H1 (cell line): ENCODE measurements around the gene LMOD2. TPM values are rescaled to one million over a fixed set of nuclear protein-coding genes. Genes with fewer than 3 reads are reported as not detected.

ENCODE experiments used
- CHD2 ChIP-seq: IDR thresholded peaks from 2 replicates; pipeline ENCODE4 v1.6.1; 2012; ENCODE audit warnings: low read length, improper control_type of control experiment
- EP300 ChIP-seq, 2 experiments: IDR thresholded peaks; 1 replicate in 1 of 2; 2 replicates in 1 of 2; pipeline ENCODE4 v1.6.1; 2011 to 2012; ENCODE audit warnings: low read depth in 2 of 2, low read length in 2 of 2, mild to moderate bottlenecking in 2 of 2, borderline replicate concordance in 1 of 2, inconsistent platforms in 1 of 2, moderate library complexity in 1 of 2
- HDAC2 ChIP-seq, 2 experiments: fragments of 300-600 bp in 1 of 2; sonication (generic) in 1 of 2; IDR thresholded peaks; 2 replicates each; pipeline ENCODE4 v1.6.1; 2011 to 2012; ENCODE audit warnings: low read depth in 2 of 2, low read length in 2 of 2, mild to moderate bottlenecking in 2 of 2, moderate library complexity in 2 of 2, borderline replicate concordance in 1 of 2, inconsistent platforms in 1 of 2
- RBBP5 ChIP-seq: IDR thresholded peaks from 2 replicates; pipeline ENCODE4 v1.7.1; 2012; ENCODE audit warnings: low read depth, mild to moderate bottlenecking, inconsistent platforms, low read length, moderate library complexity, borderline replicate concordance
- RNF2 ChIP-seq: fragments of 200-900, 300-1000 bp; sonication (generic); IDR thresholded peaks from 2 replicates; pipeline ENCODE4 v1.7.1; 2016; ENCODE audit warnings: borderline replicate concordance, low read depth, mild to moderate bottlenecking, antibody characterized with exemption, low read length; ENCODE audit not compliant: poor library complexity, severe bottlenecking; ENCODE audit errors: missing control alignments
- polyA plus RNA-seq, 7 experiments: library from polyadenylated mRNA; depleted of rRNA in 3 of 7; stranded (reverse) in 5 of 7; unstranded in 2 of 7; fragments of >200 nt in 5 of 7; fragments of 200-250 nt in 2 of 7; gene quantifications; 1 replicate in 5 of 7; 2 replicates in 1 of 7; 4 replicates in 1 of 7; pipeline versions ENCODE4 v1.2.1 to v1.2.3, GENCODE V29; 2011 to 2013; ENCODE audit warnings: missing spikeins in 2 of 7, mixed read lengths in 2 of 7
- total RNA-seq: library from RNA; stranded (reverse); fragmentation: NEBNext Ultra II Directional; extraction: Animal tissue kit (Norgen Biotek cat#: 25700); gene quantifications from 2 replicates; pipeline ENCODE4 v1.2.1, GENCODE V29; 2021
- TF ChIP-seq, protein P1 (sequence below): fragments of 300-600 bp; sonication (generic); IDR thresholded peaks from 2 replicates; pipeline ENCODE4 v1.7.1; 2012; ENCODE audit warnings: low read length, moderate library complexity, mild to moderate bottlenecking, inconsistent platforms; ENCODE audit not compliant: insufficient replicate concordance
- TF ChIP-seq, protein P2 (sequence below): IDR thresholded peaks from 2 replicates; pipeline ENCODE4 v1.6.1; 2012; ENCODE audit warnings: low read length, inconsistent platforms

LMOD2 gene
- total and polyA plus RNA-seq, 2 of the 8 experiments (the other 6 are each of a cell fraction or from before 2014, with no cell fraction given), result 0.03 to 0.22 TPM

DNA sequence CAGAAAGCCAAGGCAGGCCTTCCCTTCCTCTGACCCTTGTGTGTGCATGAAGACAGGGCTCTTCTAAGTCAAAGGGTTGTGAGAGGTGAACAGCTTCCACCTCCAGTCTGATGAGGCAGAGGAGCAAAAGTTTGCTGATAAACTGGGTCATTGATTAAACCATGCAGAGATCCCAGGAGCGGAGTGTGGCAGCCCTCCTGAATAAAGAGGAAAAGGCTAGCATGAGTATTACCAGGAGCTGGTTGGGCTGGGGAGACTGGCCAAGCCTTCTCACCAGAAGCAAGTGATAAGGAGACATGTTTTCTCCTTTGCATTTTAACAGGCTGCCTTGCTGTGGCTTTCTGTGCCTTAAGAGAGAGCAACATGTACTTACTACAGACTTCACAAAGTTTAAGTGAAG lies 10.2 kb downstream of the LMOD2 start (continued):
- TF ChIP-seq, protein P1, sequence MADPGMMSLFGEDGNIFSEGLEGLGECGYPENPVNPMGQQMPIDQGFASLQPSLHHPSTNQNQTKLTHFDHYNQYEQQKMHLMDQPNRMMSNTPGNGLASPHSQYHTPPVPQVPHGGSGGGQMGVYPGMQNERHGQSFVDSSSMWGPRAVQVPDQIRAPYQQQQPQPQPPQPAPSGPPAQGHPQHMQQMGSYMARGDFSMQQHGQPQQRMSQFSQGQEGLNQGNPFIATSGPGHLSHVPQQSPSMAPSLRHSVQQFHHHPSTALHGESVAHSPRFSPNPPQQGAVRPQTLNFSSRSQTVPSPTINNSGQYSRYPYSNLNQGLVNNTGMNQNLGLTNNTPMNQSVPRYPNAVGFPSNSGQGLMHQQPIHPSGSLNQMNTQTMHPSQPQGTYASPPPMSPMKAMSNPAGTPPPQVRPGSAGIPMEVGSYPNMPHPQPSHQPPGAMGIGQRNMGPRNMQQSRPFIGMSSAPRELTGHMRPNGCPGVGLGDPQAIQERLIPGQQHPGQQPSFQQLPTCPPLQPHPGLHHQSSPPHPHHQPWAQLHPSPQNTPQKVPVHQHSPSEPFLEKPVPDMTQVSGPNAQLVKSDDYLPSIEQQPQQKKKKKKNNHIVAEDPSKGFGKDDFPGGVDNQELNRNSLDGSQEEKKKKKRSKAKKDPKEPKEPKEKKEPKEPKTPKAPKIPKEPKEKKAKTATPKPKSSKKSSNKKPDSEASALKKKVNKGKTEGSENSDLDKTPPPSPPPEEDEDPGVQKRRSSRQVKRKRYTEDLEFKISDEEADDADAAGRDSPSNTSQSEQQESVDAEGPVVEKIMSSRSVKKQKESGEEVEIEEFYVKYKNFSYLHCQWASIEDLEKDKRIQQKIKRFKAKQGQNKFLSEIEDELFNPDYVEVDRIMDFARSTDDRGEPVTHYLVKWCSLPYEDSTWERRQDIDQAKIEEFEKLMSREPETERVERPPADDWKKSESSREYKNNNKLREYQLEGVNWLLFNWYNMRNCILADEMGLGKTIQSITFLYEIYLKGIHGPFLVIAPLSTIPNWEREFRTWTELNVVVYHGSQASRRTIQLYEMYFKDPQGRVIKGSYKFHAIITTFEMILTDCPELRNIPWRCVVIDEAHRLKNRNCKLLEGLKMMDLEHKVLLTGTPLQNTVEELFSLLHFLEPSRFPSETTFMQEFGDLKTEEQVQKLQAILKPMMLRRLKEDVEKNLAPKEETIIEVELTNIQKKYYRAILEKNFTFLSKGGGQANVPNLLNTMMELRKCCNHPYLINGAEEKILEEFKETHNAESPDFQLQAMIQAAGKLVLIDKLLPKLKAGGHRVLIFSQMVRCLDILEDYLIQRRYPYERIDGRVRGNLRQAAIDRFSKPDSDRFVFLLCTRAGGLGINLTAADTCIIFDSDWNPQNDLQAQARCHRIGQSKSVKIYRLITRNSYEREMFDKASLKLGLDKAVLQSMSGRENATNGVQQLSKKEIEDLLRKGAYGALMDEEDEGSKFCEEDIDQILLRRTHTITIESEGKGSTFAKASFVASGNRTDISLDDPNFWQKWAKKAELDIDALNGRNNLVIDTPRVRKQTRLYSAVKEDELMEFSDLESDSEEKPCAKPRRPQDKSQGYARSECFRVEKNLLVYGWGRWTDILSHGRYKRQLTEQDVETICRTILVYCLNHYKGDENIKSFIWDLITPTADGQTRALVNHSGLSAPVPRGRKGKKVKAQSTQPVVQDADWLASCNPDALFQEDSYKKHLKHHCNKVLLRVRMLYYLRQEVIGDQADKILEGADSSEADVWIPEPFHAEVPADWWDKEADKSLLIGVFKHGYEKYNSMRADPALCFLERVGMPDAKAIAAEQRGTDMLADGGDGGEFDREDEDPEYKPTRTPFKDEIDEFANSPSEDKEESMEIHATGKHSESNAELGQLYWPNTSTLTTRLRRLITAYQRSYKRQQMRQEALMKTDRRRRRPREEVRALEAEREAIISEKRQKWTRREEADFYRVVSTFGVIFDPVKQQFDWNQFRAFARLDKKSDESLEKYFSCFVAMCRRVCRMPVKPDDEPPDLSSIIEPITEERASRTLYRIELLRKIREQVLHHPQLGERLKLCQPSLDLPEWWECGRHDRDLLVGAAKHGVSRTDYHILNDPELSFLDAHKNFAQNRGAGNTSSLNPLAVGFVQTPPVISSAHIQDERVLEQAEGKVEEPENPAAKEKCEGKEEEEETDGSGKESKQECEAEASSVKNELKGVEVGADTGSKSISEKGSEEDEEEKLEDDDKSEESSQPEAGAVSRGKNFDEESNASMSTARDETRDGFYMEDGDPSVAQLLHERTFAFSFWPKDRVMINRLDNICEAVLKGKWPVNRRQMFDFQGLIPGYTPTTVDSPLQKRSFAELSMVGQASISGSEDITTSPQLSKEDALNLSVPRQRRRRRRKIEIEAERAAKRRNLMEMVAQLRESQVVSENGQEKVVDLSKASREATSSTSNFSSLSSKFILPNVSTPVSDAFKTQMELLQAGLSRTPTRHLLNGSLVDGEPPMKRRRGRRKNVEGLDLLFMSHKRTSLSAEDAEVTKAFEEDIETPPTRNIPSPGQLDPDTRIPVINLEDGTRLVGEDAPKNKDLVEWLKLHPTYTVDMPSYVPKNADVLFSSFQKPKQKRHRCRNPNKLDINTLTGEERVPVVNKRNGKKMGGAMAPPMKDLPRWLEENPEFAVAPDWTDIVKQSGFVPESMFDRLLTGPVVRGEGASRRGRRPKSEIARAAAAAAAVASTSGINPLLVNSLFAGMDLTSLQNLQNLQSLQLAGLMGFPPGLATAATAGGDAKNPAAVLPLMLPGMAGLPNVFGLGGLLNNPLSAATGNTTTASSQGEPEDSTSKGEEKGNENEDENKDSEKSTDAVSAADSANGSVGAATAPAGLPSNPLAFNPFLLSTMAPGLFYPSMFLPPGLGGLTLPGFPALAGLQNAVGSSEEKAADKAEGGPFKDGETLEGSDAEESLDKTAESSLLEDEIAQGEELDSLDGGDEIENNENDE, result no peak
- TF ChIP-seq RBBP5, result no peak
- no peak for TF ChIP-seq EP300 (IDR thresholded peaks at IDR 0.05; ENCODE audit: borderline replicate concordance in 1 of 2, low read depth in 2 of 2, low read length in 2 of 2)
- TF ChIP-seq RNF2, result no peak
- TF ChIP-seq, protein P2, sequence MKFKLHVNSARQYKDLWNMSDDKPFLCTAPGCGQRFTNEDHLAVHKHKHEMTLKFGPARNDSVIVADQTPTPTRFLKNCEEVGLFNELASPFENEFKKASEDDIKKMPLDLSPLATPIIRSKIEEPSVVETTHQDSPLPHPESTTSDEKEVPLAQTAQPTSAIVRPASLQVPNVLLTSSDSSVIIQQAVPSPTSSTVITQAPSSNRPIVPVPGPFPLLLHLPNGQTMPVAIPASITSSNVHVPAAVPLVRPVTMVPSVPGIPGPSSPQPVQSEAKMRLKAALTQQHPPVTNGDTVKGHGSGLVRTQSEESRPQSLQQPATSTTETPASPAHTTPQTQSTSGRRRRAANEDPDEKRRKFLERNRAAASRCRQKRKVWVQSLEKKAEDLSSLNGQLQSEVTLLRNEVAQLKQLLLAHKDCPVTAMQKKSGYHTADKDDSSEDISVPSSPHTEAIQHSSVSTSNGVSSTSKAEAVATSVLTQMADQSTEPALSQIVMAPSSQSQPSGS, result no peak
- no peak for TF ChIP-seq CHD2
- TF ChIP-seq HDAC2 (IDR thresholded peaks at IDR 0.05; ENCODE audit: borderline replicate concordance in 1 of 2, low read depth in 2 of 2, low read length in 2 of 2), result no peak
